ENCODE measurements around the gene NEIL1. TPM values are rescaled to one million over a fixed set of nuclear protein-coding genes. Genes with fewer than 3 reads are reported as not detected.
"Not testable (repeated sequence)": the region's sequence is repeated elsewhere in the genome, so short reads cannot be mapped to it uniquely, and the experiment has no call there.

The NEIL1 gene
- total RNA-seq, 8 experiments from 2014 or later = 3.8 to 19.4 (median 5.2) TPM

DNA sequence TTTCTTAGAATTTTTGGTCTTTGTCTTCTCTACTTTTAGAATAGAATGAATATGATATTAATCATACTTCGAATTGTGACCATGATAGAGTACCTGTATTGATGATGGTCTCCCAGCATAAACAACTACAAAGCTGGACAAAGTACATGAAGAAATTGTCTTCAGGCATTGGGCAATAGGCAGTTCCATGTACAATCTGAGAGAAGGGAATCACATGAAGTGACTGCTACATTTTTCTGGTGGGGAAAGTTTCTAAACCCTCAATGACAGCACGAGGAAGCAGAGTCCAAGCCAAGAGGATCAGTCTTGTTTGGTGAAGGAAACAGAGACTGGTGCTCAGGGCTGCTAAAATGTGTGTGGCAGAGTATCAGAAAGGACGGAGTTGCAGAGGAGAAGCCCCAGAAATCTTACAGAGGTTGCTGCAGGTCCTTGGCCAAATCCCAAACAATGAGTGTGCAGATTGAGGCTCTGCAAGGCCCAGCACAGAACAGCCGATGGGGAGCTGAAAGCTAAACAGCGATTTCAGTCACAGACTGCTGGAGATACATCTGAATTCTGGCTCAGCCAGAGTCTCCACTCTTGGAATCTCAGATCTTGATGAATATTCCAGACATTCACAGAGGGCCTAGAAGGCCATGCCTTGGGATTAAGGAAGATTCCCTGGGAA is 27.5 kb upstream of the NEIL1 start:
- not testable (repeated sequence) for H3K4me1 ChIP-seq (replicated peaks in 1 of 2); ATAC-seq (replicated peaks in 6 of 8); H3K27ac ChIP-seq; H3K4me3 ChIP-seq
- 20 to 86% (median 80%) methylated on average over 1 to 3 of the region's 5 CpGs; no CpG with 5 or more reads in 4 of the 10 experiments for WGBS, 10 experiments
- in situ Hi-C loops (cut with MboI; ENCODE audit: low pct_unique_long_range_greater_than_20kb in 2 of 9, low sequenced_read_pairs in 9 of 9, unreplicated experiment in 9 of 9) = loop anchor here in 1 of 9 experiments (25.0 kb wide), 1 partner anchor 307 kb away; the partner anchor contains the start of gene PPCDC

GRCh38 chr15:75321711-75322110 is 25.1 kb upstream of the NEIL1 start:
- H3K4me1 ChIP-seq (replicated peaks in 1 of 2) = no peaks in the 10 kb centered on the region
- H3K27ac ChIP-seq = no peak overlapping the region
- WGBS, 10 experiments = 36 to 91% (median 80%) methylated on average over 3 to 6 of the region's 6 CpGs
- ATAC-seq (replicated peaks in 6 of 8) = no peak
- H3K4me3 ChIP-seq = no peak overlapping the region
- in situ Hi-C loops (cut with MboI; ENCODE audit: low pct_unique_long_range_greater_than_20kb in 2 of 9, low sequenced_read_pairs in 9 of 9, unreplicated experiment in 9 of 9) = loop anchor here in 1 of 9 experiments (25.0 kb wide), 1 partner anchor 309 kb away; the partner anchor contains the start of gene PPCDC

DNA sequence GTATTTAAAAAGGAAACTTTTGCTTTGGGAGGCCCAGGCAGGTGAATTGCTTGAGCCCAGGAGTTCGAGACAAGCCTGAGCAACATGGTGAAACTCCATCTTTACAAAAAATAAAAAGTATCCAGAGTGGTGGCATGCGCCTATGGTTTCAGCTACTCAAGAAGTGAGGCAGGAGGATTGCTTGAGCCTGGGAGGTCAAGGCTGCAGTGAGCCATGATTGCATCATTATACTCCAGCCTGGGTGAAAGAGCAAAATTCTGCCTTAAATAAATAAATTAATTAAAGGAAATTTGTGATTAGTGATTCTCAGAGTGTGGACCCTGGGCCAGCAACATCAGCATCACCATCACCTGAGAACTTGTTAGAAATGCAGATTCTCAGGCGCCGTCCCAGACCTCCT is 20.9 kb upstream of the NEIL1 start:
- Histone ChIP-seq H3K4me1 (replicated peaks in 1 of 2) (no peaks in the 10 kb centered on the region), H3K4me3 (no peak overlapping the region), H3K27ac (no peak overlapping the region)
- in situ Hi-C loops (cut with MboI; ENCODE audit: low pct_unique_long_range_greater_than_20kb in 2 of 9, low sequenced_read_pairs in 9 of 9, unreplicated experiment in 9 of 9) = no loop called here
- ATAC-seq (replicated peaks in 6 of 8) = no peak
- WGBS, 10 experiments = 0 to 100% (median 45%) methylated on average over 1 to 2 of the region's 4 CpGs; no CpG with 5 or more reads in 6 of the 10 experiments

- WGBS, 10 experiments = 57 to 86% (median 73%) methylated on average over 1 to 3 of the region's 4 CpGs; no CpG with 5 or more reads in 4 of the 10 experiments
- H3K4me1 ChIP-seq (replicated peaks in 1 of 2) = no peaks in the 10 kb centered on the region
- no peak overlapping the region for H3K27ac ChIP-seq
- in situ Hi-C loops (cut with MboI; ENCODE audit: low pct_unique_long_range_greater_than_20kb in 2 of 9, low sequenced_read_pairs in 9 of 9, unreplicated experiment in 9 of 9) = no loop called here
- no peak for ATAC-seq (replicated peaks in 6 of 8)
- no peak overlapping the region for H3K4me3 ChIP-seq
These were observed 19.8 kb upstream of the NEIL1 start for GRCh38 chr15:75327005-75327404.

GRCh38 chr15:75327491-75327890 is 19.3 kb upstream of the NEIL1 start:
- no peak overlapping the region for H3K4me3 ChIP-seq
- no peaks in the 10 kb centered on the region for H3K4me1 ChIP-seq (replicated peaks in 1 of 2)
- H3K27ac ChIP-seq = no peak overlapping the region
- no peak for ATAC-seq (replicated peaks in 6 of 8)
- in situ Hi-C loops (cut with MboI; ENCODE audit: low pct_unique_long_range_greater_than_20kb in 2 of 9, low sequenced_read_pairs in 9 of 9, unreplicated experiment in 9 of 9) = no loop called here
- no CpG with 5 or more reads among the region's 3 CpGs for WGBS, 10 experiments

- in situ Hi-C loops (cut with MboI; ENCODE audit: low pct_unique_long_range_greater_than_20kb in 2 of 9, low sequenced_read_pairs in 9 of 9, unreplicated experiment in 9 of 9) = no loop called here
- WGBS, 10 experiments = 0 to 69% (median 33%) methylated on average over 1 to 3 of the region's 10 CpGs; no CpG with 5 or more reads in 5 of the 10 experiments
- H3K27ac ChIP-seq = no peak overlapping the region
- H3K4me1 ChIP-seq (replicated peaks in 1 of 2) = no peaks in the 10 kb centered on the region
- no peak for ATAC-seq (replicated peaks in 6 of 8)
- no peak overlapping the region for H3K4me3 ChIP-seq
These were observed 18.1 kb upstream of the NEIL1 start for GRCh38 chr15:75328493-75329314.

GRCh38 chr15:75329571-75329970 is 17.3 kb upstream of the NEIL1 start:
- 80 to 100% (median 100%) methylated on average over 1 to 2 of the region's 2 CpGs; no CpG with 5 or more reads in 5 of the 10 experiments for WGBS, 10 experiments
- in situ Hi-C loops (cut with MboI; ENCODE audit: low pct_unique_long_range_greater_than_20kb in 2 of 9, low sequenced_read_pairs in 9 of 9, unreplicated experiment in 9 of 9) = no loop called here
- no peak for ATAC-seq (replicated peaks in 6 of 8)
- H3K4me3 ChIP-seq = no peak overlapping the region
- H3K4me1 ChIP-seq (replicated peaks in 1 of 2) = no peaks in the 10 kb centered on the region
- H3K27ac ChIP-seq = no peak overlapping the region

- H3K4me3 ChIP-seq; H3K27ac ChIP-seq; in situ Hi-C loops (cut with MboI; ENCODE audit: low pct_unique_long_range_greater_than_20kb in 2 of 9, low sequenced_read_pairs in 9 of 9, unreplicated experiment in 9 of 9); H3K4me1 ChIP-seq (replicated peaks in 1 of 2); ATAC-seq (replicated peaks in 6 of 8): not testable (repeated sequence)
- 26 to 100% (median 64%) methylated on average over 1 to 7 of the region's 7 CpGs for WGBS, 10 experiments
These were observed 14.7 kb upstream of the NEIL1 start for GRCh38 chr15:75332093-75332492.

DNA sequence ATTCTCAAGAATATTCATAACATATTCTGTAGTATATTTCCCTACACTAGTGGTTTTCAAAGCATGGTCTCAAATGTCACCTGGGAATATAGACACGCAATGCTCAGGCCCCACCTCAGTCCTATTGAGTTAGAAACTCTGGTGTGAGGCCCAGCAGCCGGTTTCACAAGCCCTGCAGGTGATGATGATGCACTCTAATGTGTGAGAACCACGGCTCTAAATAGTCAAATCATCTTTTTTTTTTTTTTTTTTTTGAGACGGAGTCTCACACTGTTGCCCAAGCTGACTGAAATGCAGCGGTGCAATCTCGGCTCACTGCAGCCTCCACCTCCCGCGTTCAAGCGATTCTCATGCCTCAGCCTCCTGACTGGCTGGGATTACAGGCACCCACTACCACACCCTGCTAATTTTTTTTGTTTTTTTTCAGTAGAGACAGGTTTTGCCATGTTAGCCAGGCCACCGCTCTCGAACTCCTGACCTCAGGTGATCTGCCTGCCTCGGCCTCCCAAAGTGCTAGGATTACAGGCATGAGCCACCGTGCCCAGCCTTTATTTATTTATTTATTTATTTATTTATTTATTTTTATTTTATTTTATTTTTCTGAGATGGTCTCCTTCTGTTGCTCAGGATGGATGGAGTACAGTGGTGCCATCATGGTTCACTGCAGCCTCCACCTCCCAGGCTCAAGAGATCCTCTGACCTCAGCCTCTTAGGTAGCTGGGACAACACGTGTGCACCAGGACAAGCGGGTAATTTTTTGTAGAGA is 13.0 kb upstream of the NEIL1 start:
- in situ Hi-C loops (cut with MboI; ENCODE audit: low pct_unique_long_range_greater_than_20kb in 2 of 9, low sequenced_read_pairs in 9 of 9, unreplicated experiment in 9 of 9); H3K27ac ChIP-seq; H3K4me1 ChIP-seq (replicated peaks in 1 of 2); H3K4me3 ChIP-seq; ATAC-seq (replicated peaks in 6 of 8): not testable (repeated sequence)
- WGBS, 10 experiments = 75 to 100% (median 91%) methylated on average over 2 to 15 of the region's 15 CpGs; no CpG with 5 or more reads in 2 of the 10 experiments

GRCh38 chr15:75335313-75335704 is 11.5 kb upstream of the NEIL1 start:
- Histone ChIP-seq H3K4me1 (replicated peaks in 1 of 2) (peaks cover 6 to 7% of the 10 kb centered on the region in 2 donors), H3K4me3 (peak overlapping the region; percentile 65 to 93 (median 84)), H3K27ac (no peak overlapping the region)
- in situ Hi-C loops (cut with MboI; ENCODE audit: low pct_unique_long_range_greater_than_20kb in 2 of 9, low sequenced_read_pairs in 9 of 9, unreplicated experiment in 9 of 9) = no loop called here
- WGBS, 10 experiments = 0 to 83% (median 51%) methylated on average over 1 to 3 of the region's 3 CpGs
- ATAC-seq (replicated peaks in 6 of 8) = no peak

DNA sequence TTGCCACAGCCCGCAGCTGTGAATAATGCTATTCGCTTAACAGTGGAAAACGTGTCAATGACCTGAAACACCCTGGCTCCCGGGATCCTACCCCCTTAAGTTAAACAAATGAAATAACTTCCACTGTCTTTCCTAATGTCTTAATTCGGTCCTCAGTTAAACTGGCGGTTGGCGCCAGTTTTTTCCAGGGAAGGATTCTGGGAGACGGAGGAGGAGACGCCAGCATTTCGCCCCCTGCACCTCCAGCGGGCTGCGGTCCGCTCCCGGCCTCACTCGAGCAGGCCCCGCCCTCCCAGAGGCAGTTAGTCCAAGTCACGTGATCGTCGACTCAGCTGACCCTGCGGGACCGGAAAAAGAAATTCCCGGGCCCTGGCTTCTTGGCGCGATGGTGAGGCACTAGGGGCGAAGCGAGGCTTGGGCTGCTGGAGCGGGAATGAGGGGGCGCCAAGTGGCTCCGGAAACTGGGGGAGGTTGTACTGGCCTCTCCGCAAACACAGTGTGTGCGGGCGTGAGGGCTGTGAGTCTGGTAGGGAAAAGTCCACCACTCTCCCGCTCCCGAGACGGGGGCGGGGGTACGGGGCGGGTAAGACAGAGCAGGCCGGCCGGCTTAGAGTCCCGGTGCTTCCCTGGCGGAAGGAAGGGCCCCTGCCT is 11.0 kb upstream of the NEIL1 start, which contains the start of gene COMMD4:
COMMD4 (plus strand) TSS at position 359 of the 651 bp plus-strand sequence; CDS start at position 386, 27 bp downstream.
- peak; percentile 91 to 95 (median 92) for ATAC-seq (replicated peaks in 6 of 8)
- Histone ChIP-seq H3K4me3 (peak within 1 kb of the TSS; percentile 65 to 93 (median 84)), H3K4me1 (replicated peaks in 1 of 2) (peaks cover 6 to 7% of the 10 kb centered on the region in 2 donors), H3K27ac (no peak within 1 kb of the TSS)
- 0 to 9% (median 2%) methylated on average over 1 to 16 of the region's 42 CpGs; no CpG with 5 or more reads in 1 of the 10 experiments for WGBS, 10 experiments
- in situ Hi-C loops (cut with MboI; ENCODE audit: low pct_unique_long_range_greater_than_20kb in 2 of 9, low sequenced_read_pairs in 9 of 9, unreplicated experiment in 9 of 9) = no loop called here

DNA sequence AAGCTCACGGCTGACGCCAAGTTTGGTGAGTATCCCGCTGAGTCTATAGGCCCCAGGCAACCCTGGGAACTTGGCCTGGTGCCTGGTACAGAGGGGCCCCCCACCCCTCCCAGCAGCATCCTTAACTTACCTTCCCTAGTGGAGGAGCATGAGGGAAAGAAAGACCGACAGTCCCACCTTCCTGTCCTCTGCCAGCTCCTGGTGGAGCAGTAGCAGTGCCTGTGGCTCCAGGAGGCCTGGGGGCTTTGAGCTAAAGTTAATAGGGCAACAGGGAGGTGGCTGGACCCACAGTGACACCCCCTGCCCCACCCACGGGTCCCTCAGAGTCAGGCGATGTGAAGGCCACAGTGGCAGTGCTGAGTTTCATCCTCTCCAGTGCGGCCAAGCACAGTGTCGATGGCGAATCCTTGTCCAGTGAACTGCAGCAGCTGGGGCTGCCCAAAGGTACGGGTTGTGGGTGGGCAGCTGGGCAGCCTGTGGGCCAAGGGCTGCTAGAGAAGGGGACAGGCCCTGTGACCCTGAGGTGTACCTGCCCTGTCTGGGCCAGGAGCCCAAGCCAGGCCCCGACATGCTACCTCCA is 8.1 kb upstream of the NEIL1 start:
- ATAC-seq (replicated peaks in 6 of 8) = no peak
- 60 to 83% (median 80%) methylated on average over 1 to 3 of the region's 11 CpGs; no CpG with 5 or more reads in 7 of the 10 experiments for WGBS, 10 experiments

More for the DNA sequence above, 8.1 kb upstream of the NEIL1 start:
- peaks cover 6 to 7% of the 10 kb centered on the region in 2 donors for H3K4me1 ChIP-seq (replicated peaks in 1 of 2)
- no peak overlapping the region for H3K4me3 ChIP-seq
- H3K27ac ChIP-seq = no peak overlapping the region
- in situ Hi-C loops (cut with MboI; ENCODE audit: low pct_unique_long_range_greater_than_20kb in 2 of 9, low sequenced_read_pairs in 9 of 9, unreplicated experiment in 9 of 9) = no loop called here
